K562 treated with DMSO at 1 percent for 4 hours (cell line): ENCODE measurements around the gene NTM. TPM values are rescaled to one million over a fixed set of nuclear protein-coding genes. Genes with fewer than 3 reads are reported as not detected.

Source experiments
- total RNA-seq: library from RNA; unstranded; fragments of 300-600 nt; gene quantifications from 2 replicates; pipeline ENCODE4 v1.2.3, GENCODE V29; 2022; ENCODE audit not compliant: insufficient read depth

NTM gene
- total RNA-seq = not detected in 2 replicates

DNA sequence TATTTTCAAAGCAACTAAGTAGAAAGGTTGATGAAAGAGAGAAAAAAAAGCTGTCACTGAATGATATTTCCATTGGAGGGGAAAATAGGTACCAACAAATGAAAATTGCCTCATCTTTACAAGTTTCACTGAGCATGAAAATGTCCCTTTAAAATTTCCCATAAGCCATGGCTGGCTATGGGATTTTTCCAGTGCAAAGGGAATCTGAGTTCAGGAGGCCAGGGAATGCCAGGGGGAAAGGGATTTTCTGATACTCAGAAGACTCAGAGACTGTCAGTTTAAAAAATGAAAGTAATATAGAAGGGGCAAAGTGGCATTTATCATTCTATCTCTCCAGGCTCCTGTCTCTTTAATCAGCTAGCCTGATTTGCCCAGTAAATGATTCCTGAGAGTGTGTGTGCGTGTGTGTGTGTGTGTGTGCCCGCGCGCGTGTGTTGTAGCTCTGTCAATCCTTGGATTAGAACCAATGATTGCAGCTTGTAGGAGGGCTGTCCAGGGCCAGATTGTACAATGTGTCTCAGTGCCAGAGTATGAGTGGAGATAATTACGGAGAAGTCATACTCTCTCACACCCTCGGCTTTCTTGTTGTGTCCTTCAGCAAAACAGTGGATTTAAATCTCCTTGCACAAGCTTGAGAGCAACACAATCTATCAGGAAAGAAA lies at the start of gene NTM:
Gene NTM, plus strand, starts transcription at position 526 of the 662 bp plus-strand sequence.

